Measurements from ENCODE around the gene TLL1.

DNA sequence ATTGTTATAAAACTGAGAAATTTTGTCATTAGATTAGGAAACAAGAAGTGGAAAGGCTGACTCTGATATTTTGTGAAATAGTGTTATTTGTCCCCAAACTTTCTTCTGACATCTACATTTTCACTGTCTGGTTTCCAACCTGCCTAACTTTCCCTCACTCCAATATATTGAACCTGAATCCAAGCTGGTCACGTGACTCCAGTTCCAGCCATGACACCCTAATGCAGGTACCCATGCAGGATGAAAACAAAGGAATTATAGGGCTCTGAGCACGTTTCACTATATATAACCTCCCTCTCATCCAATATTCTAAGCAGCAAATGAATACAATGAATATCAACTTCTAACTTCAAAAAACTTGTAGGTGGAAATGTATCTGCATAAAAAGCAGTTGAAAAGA, 231.6 kb downstream of the TLL1 start:
- no peak for TF ChIP-seq CTCF (IDR thresholded peaks at IDR 0.05)
- no peak for TF ChIP-seq POLR2A (IDR thresholded peaks at IDR 0.05)

Data from esophagus squamous epithelium (tissue), 4 donors.